SW480 (cell line): Measurements from ENCODE around the gene LDLRAD3.

Experiments used
- DNase-seq: peaks from one replicate; pipeline ENCODE4 v3.0.0-alpha.2; 2016; ENCODE audit warnings: low spot score

Gene LDLRAD3

DNA sequence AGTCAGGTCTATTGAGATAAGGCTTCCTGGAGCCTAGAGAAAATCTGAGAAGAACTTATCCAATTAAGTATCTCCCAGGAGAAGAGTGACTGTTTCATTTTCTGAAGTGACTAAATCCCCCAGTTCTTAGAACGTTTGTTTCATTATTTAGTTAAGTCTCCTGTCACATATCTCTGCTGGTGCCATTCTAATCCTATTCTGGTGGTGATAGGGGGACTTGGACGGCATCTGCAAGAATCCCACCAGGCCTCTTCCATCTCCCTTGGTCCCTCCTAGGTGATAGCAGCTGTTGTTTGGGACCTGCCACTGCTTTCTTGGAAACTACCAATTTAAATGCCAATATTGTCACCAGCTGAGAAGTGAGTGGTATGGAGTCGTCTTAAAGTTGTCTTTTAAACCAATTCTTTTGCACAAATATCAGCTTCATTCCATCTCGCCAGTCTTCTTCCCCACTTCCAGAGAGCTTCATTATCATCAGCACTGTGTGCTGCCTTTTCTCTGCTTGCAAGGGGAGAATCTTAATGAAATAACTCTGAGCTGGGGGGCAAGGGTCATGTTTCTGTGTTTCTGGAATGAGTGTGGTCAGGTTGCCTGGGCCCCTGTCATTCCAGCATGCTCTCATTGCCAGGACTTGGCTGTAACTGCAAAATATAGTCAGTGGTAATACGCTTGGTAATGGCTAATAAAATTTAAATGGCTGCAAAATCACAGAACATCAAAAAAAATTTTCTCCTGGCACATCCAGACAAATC lies 104.8 kb downstream of the LDLRAD3 start:
- no peak for DNase-seq

DNA sequence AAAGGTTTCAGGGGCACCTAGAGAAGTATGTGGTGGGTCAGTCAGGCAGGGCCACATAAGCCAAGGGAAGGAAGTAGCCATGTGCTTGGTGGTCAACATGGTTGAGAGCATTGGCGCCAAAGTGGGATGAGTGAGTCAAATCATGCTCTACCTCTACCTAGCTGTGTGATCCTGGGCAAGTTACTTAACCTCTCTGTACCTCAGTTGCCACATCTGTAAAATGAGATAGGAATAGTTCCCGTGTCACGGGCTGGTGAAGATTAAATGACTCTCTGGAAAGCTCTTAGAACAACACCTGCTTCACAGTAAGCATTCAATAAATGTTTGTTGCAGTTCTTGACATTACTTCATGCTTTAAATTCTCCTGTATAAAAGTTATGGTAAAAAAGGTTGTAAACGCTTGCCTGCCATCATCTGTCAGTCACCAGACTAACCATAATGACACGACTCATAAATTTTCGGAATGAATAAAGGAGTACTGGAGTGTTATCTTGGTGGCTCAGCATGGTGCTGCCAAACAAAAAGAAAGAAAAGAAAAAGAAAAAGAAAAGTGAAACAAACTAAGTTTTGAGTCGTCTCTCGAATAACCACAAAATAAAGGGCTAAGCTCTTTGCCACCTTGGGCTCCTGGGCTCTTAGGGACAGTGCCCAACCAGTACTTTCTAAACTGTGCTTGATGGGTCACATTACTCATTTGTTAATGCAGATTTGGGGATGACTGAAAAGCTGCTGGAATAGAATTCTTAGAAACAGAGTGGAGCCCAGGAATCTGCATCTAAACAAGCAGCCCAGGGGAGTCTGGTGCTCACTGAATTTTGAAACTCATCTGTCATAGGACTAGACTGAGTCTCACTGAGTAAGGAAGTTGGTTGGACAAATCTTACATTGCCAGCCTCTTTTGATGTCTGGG lies 107.6 kb downstream of the LDLRAD3 start:
- no peak for DNase-seq

DNA sequence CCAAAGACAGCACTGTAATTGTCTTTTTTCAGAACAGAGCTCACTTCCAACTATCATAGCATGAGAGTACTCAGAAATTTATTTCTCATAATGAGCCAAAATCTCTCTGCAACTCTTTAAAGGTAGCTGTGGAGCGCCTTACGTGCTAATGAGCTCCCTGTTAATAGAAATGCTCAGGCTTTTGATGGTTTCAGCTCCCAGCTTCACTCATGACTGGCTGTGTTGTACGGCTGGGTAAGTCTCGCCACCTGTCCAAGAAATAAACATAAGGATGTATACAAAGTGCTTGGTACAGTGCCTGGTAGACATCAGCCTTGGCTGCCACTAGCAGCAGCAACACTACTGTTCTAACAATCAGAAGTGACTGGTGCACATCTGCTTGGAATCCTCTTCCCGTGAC lies 109.4 kb downstream of the LDLRAD3 start:
- DNase-seq: no peak

DNA sequence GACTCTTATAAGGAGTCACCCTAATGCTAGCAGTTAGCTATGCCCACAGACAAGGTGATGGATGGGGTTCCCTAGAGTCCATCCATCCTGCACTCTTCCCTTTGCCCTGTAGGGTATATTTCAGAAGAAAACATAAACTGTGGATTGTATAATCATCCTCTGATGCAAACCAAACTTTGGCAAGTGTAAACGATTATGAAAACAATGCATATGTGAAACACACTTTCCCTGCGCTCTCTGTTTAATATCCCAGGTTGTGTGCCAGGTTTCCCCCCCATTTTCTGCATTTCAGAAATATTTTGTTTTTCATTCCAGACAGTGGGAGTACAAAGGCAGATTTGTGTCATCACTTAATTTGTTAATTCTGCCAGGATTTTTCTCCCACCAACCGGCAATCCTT lies 110.0 kb downstream of the LDLRAD3 start:
- no peak for DNase-seq

DNA sequence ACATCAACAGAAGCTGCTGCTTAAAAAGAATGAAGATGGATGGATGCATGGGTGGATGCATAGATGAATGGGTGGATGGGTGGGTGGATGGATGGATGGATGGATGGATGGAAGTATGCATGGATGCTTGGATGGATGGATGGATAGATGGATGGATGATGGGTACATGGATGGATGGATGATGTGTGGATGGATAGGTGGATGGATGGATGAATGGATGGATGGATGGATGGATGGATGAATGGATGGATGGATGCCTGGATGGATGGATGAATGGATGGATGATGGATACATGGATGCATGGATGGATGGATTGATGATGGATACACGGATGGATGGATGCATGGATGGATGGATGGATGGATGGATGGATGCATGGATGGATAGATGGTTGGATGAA lies 110.8 kb downstream of the LDLRAD3 start:
- DNase-seq: no peak

GRCh38 chr11:36056160-36056751 lies 112.4 kb downstream of the LDLRAD3 start:
- peak; percentile 16 for DNase-seq

GRCh38 chr11:36057379-36058042 lies 113.6 kb downstream of the LDLRAD3 start:
- no peak for DNase-seq

DNA sequence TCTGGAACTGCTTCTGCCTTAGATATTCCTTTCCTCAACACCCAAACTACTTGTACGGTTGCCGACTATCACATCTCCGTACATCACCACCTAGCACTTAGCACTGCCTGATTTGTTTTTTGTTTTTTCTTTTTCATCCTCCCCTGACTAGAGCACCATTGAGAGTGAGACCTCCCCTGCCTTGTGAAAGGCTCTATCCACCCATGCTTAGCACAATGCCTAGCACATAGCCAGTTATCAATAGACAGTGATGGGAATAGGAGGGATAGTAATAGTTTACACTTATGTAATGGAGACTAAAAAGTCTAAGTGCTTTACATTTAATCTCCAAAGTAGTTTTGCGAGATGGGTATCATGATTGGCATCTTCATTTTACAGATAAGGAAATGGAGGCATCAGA lies 115.8 kb downstream of the LDLRAD3 start:
- DNase-seq: no peak

DNA sequence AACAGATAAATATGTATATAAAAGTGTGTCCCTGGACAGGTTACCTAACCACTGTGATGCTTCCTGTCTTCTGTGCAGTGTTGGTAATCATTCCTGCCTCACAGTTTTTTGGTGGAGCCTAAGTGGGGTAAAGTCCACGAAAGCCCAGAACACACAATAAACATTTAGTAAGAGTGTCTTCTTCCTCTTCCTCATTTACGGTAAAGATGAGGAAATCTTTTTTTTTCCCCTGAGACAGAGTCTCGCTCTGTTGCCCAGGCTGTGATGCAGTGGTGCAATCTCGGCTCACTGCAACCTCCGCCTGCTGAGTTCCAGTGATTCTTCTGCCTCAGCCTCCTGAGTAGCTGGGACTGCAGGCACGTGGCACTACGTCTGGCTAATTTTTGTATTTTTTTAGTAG lies 117.1 kb downstream of the LDLRAD3 start:
- no peak for DNase-seq

DNA sequence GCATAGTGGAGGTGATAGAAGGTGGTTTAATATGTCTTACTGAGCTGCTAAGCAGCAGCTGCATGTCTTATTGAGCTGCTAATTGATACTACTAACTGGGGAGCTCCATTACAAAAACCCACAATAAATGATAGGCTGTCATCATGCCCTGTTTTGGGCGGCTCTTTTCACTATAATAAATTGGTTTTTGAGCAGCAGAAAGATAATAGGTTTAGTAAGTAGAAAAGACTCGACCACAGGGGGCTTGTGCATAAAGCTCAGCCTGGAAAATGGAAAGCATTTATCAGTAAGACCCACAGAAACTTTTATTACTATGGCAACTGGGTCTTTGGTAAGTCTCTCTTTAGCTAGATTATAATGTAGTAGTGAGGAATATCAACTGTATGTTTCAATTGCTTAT lies 117.6 kb downstream of the LDLRAD3 start:
- no peak for DNase-seq

DNA sequence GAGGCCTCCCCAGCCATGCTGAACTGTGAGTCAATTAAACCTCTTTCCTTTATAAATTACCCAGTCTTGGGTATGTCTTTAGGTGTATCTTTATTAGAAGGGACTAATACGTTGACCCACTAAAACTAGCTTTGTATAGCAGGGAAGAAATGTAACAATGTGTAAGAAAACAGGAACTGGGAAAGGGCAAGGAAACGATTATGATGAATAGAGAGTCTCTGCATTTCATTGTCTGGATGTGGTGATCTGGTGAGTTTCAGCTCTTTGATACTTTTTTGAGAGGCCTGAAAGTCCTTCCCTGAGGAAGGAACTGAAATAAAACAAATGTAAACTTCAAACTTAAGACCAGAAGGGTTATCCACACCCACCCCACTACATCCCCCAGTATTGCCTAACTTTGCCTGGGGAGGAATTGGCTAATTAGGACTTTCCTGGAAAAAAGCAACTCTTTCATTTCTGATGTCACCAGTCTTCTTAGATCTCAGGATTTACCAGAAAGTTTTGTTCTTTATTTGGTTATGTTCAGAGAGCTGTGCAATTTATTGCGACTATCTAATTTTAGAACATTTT lies 119.0 kb downstream of the LDLRAD3 start:
- no peak for DNase-seq

DNA sequence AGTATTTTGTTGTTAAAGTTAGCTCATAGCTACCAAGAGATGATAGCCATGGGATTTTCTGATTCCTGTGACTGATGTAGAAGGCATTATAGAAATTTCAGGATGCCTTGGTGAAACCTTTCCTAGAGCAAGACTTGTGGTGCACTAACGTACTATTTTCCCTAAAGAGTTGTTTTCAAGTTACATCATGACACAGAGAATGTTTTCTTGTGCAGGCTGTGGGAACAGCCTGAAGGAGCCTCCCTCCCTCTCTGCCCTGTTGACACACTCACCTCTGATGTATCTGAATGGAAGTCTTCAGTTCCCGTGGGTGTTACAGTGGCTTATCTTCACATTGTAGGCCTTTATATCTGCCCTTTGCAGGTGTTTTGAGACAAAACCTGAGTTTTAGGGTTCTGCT lies 121.6 kb downstream of the LDLRAD3 start:
- no peak for DNase-seq

GRCh38 chr11:36066891-36067290 lies 123.0 kb downstream of the LDLRAD3 start:
- no peak for DNase-seq

GRCh38 chr11:36069576-36070212 lies 125.8 kb downstream of the LDLRAD3 start:
- DNase-seq: no peak

GRCh38 chr11:36070213-36070953 lies 126.5 kb downstream of the LDLRAD3 start:
- no peak for DNase-seq

GRCh38 chr11:36070954-36071330 lies 127.1 kb downstream of the LDLRAD3 start:
- DNase-seq: no peak

DNA sequence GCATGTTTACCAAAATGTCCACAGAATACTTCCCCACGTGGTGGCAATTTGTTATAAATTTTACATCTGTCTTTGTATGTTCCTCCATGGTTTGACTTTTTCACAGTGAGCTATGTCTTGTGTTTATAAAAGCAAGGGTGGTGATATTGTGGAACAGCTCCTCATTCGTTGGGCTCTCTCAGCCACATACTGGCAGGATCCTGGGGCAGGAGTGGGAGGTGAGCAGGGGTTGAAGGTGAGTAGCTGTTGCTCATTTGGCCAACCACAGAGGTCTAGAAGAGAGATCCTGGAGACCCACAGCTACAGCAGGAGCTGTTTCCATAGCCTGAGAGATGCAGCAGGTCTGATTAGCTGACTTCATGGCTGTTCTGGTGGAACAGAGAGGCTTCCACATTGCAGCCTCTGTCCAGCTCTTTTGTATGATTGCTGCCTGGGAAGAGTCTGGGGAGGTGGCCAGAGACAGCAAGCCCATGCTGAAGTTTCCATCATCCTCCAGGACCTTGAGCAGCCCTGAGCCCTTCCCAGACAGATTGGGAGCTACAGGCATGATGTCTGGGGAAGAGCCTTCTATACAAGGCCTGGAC lies 128.1 kb downstream of the LDLRAD3 start:
- DNase-seq: no peak

GRCh38 chr11:36073411-36074203 lies 129.7 kb downstream of the LDLRAD3 start:
- DNase-seq: no peak

DNA sequence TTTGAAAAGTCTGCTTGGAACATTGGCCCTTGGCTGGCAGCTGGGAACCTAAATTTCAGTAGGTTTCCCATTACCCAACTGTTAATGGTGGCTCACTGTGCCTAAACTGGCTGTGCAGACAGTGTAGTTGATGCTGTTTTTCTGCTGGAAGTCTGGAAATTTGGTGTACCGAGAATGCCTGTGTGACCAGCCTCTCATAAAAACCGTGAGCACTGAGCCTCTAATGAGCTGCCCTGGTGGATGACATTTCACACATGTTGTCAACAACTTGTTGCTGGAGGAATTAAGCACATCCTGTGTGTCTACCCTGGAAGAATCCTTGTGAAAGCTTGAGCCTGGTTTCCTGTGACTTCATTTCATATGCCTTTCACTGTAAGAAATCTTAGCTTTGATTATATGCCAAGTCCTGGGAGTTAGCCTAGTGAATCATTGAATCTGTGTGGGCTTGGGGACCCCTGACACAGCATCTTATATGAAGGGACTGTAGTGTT lies 131.1 kb downstream of the LDLRAD3 start:
- no peak for DNase-seq
